ENCODE measurements around the gene RPS6KA2.

Gene RPS6KA2

GRCh38 chr6:166478782-166479592 is 148.1 kb downstream of the RPS6KA2 start:
- Mint-ChIP-seq H3K4me3 (no peak overlapping the region), H3K36me3 (ENCODE audit: low read depth) (no peaks in the 10 kb centered on the region), H3K27me3 (no peaks in the 10 kb centered on the region), H3K4me1 (ENCODE audit: low read depth) (no peaks in the 10 kb centered on the region), H3K27ac (no peak overlapping the region), H3K9me3 (no peaks in the 10 kb centered on the region)

- Mint-ChIP-seq H3K4me1 (ENCODE audit: low read depth) (no peaks in the 10 kb centered on the region), H3K4me3 (no peak overlapping the region), H3K27ac (no peak overlapping the region), H3K27me3 (no peaks in the 10 kb centered on the region), H3K9me3 (no peaks in the 10 kb centered on the region), H3K36me3 (ENCODE audit: low read depth) (no peaks in the 10 kb centered on the region)
Observed at GRCh38 chr6:166477647-166478365, 149.2 kb downstream of the RPS6KA2 start.

DNA sequence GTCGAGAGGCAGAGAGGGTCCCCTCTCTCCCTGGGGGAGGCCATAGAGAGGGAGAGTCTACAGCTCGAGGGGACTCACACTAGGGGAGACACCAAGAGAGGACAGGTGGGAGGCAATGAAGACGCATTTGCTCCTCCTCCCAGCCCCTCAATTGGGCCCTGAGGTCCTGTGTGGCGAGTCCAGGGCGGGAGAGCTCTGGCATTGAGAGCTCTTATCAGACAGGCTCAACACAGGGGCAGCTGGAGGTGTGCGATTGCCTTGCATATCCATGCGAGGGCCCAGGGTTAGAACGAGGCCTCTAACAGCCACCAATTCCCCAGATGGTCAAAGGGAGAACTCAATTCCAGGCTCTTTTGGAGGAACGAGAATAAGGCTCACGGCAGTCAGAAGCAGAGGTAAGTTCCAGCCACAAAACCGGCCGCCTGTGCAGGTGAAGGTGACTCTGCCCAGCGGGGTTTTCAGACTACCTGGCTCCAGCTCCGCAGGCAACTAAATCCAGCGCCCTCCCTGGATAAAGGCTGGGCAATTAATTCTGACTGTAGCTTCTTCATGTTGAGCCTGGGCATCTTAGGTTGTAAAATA is 150.3 kb downstream of the RPS6KA2 start:
- no peaks in the 10 kb centered on the region for H3K4me1 Mint-ChIP-seq (ENCODE audit: low read depth)
- H3K27me3 Mint-ChIP-seq = no peaks in the 10 kb centered on the region
- H3K4me3 Mint-ChIP-seq = no peak overlapping the region
- no peaks in the 10 kb centered on the region for H3K9me3 Mint-ChIP-seq
- no peaks in the 10 kb centered on the region for H3K36me3 Mint-ChIP-seq (ENCODE audit: low read depth)
- H3K27ac Mint-ChIP-seq = no peak overlapping the region

GRCh38 chr6:166476061-166476591 is 150.9 kb downstream of the RPS6KA2 start:
- H3K4me1 Mint-ChIP-seq (ENCODE audit: low read depth) = no peaks in the 10 kb centered on the region
- no peaks in the 10 kb centered on the region for H3K36me3 Mint-ChIP-seq (ENCODE audit: low read depth)
- no peaks in the 10 kb centered on the region for H3K27me3 Mint-ChIP-seq
- no peak overlapping the region for H3K27ac Mint-ChIP-seq
- H3K9me3 Mint-ChIP-seq = no peaks in the 10 kb centered on the region
- H3K4me3 Mint-ChIP-seq = no peak overlapping the region

DNA sequence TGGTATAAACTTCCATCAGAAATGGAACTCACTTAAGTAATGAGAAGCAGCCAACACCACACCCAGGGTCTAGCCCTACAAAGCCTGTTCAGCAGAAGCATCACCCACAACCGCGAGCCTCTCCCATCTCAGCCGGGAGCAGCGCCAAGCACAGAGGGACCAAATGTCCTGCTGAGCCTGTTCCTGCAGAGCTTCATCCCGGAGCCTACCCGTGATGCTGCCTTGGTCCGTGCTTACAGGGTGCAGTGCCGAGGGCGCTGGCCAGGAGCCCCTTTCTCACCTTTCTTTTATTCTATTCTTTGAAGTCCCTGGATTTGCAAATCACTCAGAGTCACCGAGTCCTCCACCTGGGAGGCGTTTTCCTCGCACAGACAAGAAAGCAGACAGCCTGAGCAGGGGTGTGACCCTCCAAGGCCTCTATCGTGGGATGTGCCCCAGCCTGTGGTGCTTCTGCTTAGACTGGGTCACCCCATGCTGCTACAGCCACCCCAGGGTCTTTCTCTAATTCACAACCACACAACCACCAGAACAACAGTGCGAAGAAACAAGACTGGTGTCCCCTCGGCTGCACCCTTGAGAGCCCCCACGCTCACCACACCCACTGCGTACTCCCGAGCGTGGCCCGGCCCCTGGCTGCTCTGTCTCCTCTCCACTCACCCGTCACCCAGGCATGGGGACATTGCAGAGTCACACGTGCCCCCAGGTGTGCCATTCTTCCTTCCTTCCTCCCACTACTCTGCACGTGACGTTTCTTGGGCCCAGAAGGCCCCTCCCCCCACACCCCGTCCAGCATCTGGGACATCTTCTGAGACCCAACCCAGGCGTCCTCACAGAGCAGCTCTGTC is 152.1 kb downstream of the RPS6KA2 start:
- no peak overlapping the region for H3K27ac Mint-ChIP-seq
- H3K27me3 Mint-ChIP-seq = no peaks in the 10 kb centered on the region
- no peaks in the 10 kb centered on the region for H3K36me3 Mint-ChIP-seq (ENCODE audit: low read depth)
- H3K4me3 Mint-ChIP-seq = no peak overlapping the region
- no peaks in the 10 kb centered on the region for H3K9me3 Mint-ChIP-seq
- H3K4me1 Mint-ChIP-seq (ENCODE audit: low read depth) = no peaks in the 10 kb centered on the region

- no peaks in the 10 kb centered on the region for H3K36me3 Mint-ChIP-seq (ENCODE audit: low read depth)
- no peak overlapping the region for H3K27ac Mint-ChIP-seq
- H3K9me3 Mint-ChIP-seq = no peaks in the 10 kb centered on the region
- H3K4me1 Mint-ChIP-seq (ENCODE audit: low read depth) = no peaks in the 10 kb centered on the region
- H3K27me3 Mint-ChIP-seq = no peaks in the 10 kb centered on the region
- no peak overlapping the region for H3K4me3 Mint-ChIP-seq
Observed at GRCh38 chr6:166473886-166474571, 153.0 kb downstream of the RPS6KA2 start.

DNA sequence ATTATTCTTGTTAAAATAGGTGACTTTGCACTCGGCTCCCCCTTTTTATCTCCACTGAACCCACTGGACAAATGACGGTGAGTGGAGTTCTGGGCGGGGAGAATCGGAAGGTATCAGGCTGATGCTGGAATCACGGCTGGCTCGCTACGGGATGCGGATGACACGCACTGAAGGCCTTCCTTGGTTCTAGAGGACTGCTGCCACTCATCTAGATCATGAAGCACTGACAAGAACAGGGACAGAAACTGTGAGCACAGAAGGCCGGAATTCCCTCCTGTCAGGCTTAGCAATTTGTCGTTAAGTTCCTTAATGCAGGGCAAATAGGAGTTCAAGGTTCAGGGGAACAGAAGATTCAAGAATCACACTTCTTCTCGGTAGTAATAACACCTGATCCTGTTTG is 154.4 kb downstream of the RPS6KA2 start:
- Mint-ChIP-seq H3K4me1 (ENCODE audit: low read depth) (no peaks in the 10 kb centered on the region), H3K36me3 (ENCODE audit: low read depth) (no peaks in the 10 kb centered on the region), H3K27ac (no peak overlapping the region), H3K27me3 (no peaks in the 10 kb centered on the region), H3K9me3 (no peaks in the 10 kb centered on the region), H3K4me3 (no peak overlapping the region)

- Mint-ChIP-seq H3K4me3 (no peak overlapping the region), H3K27ac (no peak overlapping the region), H3K4me1 (ENCODE audit: low read depth) (no peaks in the 10 kb centered on the region), H3K36me3 (ENCODE audit: low read depth) (no peaks in the 10 kb centered on the region), H3K9me3 (no peaks in the 10 kb centered on the region), H3K27me3 (no peaks in the 10 kb centered on the region)
Observed at GRCh38 chr6:166471797-166472260, 155.2 kb downstream of the RPS6KA2 start.

DNA sequence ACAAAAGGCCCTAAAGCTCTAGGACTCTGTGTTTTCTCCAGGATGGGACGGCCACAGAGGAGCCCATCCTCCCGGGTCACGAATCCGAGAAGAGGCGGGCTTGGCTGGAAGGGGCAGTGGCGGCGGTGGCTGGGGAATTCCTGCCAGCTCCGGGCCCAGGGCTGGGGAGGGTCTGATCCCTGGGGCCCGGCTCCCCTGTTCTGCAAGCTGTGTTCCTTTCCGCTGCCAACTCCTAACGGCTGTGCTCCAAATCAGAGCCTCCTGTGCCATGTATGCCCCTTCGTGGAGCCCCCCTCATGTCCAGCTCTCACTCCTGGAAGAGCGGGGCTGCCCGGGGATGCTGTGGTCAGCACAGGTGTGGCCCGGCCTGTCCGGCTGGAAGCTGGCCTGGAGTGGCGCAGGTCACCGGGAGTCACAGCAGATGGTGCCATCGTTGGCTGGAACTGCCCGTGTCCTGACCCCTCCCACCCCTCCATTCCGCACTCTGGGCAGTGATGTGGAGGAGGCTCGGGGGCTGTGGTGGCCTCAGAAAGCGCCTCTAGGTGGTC is 156.1 kb downstream of the RPS6KA2 start:
- no peaks in the 10 kb centered on the region for H3K27me3 Mint-ChIP-seq
- H3K9me3 Mint-ChIP-seq = no peaks in the 10 kb centered on the region
- H3K36me3 Mint-ChIP-seq (ENCODE audit: low read depth) = no peaks in the 10 kb centered on the region
- H3K4me1 Mint-ChIP-seq (ENCODE audit: low read depth) = no peaks in the 10 kb centered on the region
- no peak overlapping the region for H3K4me3 Mint-ChIP-seq
- no peak overlapping the region for H3K27ac Mint-ChIP-seq

DNA sequence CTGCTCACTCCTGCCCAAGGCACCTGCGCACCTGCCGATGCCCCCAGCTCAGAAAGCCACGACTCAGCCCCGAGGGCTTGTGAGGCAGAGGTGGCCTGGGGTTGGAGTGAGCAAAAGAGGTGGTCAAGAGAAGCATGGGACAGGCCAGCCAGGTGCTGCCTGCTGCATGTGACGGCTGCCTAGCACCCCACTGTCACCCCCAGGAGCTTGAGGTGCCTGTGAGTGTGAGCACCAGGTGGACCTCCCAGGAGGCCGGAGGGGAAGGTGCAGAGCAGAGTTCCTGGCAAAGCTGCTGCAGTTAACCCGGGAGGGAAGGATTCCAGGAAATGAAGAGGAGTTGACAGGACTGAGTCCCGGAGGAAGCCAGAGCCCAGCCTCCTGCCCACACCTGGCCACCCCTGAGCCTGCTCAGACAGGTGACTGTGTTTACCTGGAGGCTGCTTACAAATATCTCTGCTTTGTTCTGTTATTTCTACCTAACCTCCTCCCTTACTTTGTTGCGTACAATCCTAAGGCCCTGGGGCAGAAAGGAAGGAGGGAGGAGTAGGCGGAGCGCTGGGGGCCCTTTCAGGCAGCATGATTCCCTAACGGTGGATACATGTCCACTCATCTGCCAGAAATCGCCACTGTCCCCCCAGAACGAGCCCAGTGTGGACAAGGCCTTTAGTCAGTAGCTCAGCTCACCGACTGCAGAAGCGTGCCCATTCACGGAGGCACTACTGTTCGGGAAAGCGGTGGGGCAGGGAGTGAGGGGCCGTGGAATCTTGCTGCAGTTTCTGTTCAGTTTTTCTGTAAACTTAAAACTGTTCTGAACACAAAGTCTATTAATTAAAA is 156.8 kb downstream of the RPS6KA2 start:
- Mint-ChIP-seq H3K4me3 (no peak overlapping the region), H3K9me3 (no peaks in the 10 kb centered on the region), H3K4me1 (ENCODE audit: low read depth) (no peaks in the 10 kb centered on the region), H3K27me3 (no peaks in the 10 kb centered on the region), H3K36me3 (ENCODE audit: low read depth) (no peaks in the 10 kb centered on the region), H3K27ac (no peak overlapping the region)

DNA sequence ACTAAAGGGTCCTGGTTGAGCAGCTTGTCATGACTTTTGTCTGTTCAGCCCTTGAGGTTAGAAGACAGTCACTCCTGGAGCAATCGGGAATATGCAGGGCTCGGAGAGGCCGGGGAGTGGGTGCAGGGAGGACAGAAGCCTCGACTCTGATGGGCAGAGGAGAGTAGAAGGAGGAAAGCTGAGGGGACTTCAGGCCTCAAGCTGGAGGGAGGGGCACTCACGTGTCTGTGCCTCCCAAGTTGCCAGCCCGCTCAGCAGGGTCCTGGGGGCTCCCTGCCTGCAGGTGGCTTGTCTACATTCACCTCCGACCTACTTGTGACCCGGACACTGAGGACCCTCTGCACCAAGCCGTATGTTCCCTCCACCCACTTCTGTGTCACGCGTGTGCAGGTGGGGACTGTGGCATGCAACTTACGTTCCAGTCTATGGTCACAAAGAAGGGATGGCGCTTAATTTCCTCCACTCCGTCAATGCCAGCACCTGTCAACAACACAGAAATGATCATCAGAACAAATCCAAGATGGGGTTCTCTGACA is 157.6 kb downstream of the RPS6KA2 start:
- Mint-ChIP-seq H3K27ac (no peak overlapping the region), H3K27me3 (no peaks in the 10 kb centered on the region), H3K4me3 (no peak overlapping the region), H3K36me3 (ENCODE audit: low read depth) (no peaks in the 10 kb centered on the region), H3K4me1 (ENCODE audit: low read depth) (no peaks in the 10 kb centered on the region), H3K9me3 (no peaks in the 10 kb centered on the region)

DNA sequence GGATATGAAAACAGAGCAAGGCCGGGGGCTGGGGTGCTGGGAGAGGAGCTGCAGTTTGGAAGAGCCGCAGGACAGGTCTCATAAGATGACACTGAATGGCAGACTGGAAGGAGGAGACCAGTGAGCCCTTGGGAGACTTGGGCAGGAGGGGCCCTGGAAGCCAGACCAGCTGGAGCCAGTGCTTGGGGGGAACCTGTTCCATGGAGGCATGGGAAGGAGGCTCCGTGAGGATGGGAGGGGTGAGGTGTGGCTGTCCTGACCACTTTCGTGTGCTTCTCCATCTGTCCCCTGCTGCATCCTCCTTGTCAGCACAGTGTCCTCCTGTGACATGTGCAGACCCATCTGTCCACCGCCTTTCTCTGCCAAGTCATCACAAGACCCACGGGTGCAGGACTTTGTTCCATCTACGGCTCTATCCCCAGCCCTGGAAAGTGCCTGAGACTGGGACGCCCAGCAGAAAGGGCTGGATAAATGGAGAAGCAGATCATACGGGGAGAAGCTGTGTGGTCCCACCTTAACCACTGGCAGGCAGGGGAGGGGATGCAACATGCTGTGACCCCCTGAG is 159.5 kb downstream of the RPS6KA2 start:
- Mint-ChIP-seq H3K4me1 (ENCODE audit: low read depth) (peaks cover under 1% of the 10 kb centered on the region), H3K4me3 (no peak overlapping the region), H3K9me3 (no peaks in the 10 kb centered on the region), H3K27me3 (no peaks in the 10 kb centered on the region), H3K27ac (no peak overlapping the region), H3K36me3 (ENCODE audit: low read depth) (no peaks in the 10 kb centered on the region)
